SK-N-MC (cell line): ENCODE measurements around the gene ANXA5.

Experiments
- EZH2 ChIP-seq: fragments of 200-600 bp; sonication (generic); IDR thresholded peaks from one replicate; pipeline ENCODE4 v1.6.1; 2017; ENCODE audit warnings: antibody characterized with exemption
- POLR2AphosphoS5 ChIP-seq: IDR thresholded peaks from 2 replicates; pipeline ENCODE4 v1.6.1; 2012; ENCODE audit warnings: mild to moderate bottlenecking, low read depth, low read length, borderline replicate concordance

GRCh38 chr4:121684016-121684415, 12.8 kb downstream of the ANXA5 start:
- TF ChIP-seq EZH2: no peak
- no peak for TF ChIP-seq POLR2AphosphoS5
